HG03460 (cell line): ENCODE data around the gene SYNE1.

Source experiments
- ATAC-seq: cut with Tn5 transposase; IDR thresholded peaks from one replicate; pipeline ENCODE4 v1.9.1; 2021; ENCODE audit not compliant: unreplicated experiment

The SYNE1 gene

GRCh38 chr6:152296648-152297376, 340.4 kb downstream of the SYNE1 start:
- ATAC-seq = no peak

- no peak for ATAC-seq
Measured at GRCh38 chr6:152295920-152296319, 341.2 kb downstream of the SYNE1 start.

GRCh38 chr6:152295346-152295745, 341.8 kb downstream of the SYNE1 start:
- no peak for ATAC-seq

- ATAC-seq = no peak
Measured at GRCh38 chr6:152293404-152293803, 343.8 kb downstream of the SYNE1 start.

- no peak for ATAC-seq
Measured at GRCh38 chr6:152292555-152292954, 344.6 kb downstream of the SYNE1 start.

GRCh38 chr6:152290693-152291092, 346.5 kb downstream of the SYNE1 start:
- ATAC-seq = no peak

- no peak for ATAC-seq
Measured at GRCh38 chr6:152277826-152278329, 359.3 kb downstream of the SYNE1 start.

- ATAC-seq = no peak
Measured at GRCh38 chr6:152273638-152274037, 363.5 kb downstream of the SYNE1 start.

GRCh38 chr6:152273002-152273401, 364.2 kb downstream of the SYNE1 start:
- no peak for ATAC-seq

GRCh38 chr6:152272486-152272885, 364.7 kb downstream of the SYNE1 start:
- no peak for ATAC-seq

- no peak for ATAC-seq
Measured at GRCh38 chr6:152271776-152272464, 365.2 kb downstream of the SYNE1 start.

- ATAC-seq = no peak
Measured at GRCh38 chr6:152270301-152270925, 366.7 kb downstream of the SYNE1 start.

- no peak for ATAC-seq
Measured at GRCh38 chr6:152268846-152269442, 368.2 kb downstream of the SYNE1 start.

- ATAC-seq = no peak
Measured at GRCh38 chr6:152267967-152268845, 369.0 kb downstream of the SYNE1 start.

GRCh38 chr6:152265651-152266050, 371.5 kb downstream of the SYNE1 start:
- ATAC-seq = no peak

- no peak for ATAC-seq
Measured at GRCh38 chr6:152263582-152263981, 373.6 kb downstream of the SYNE1 start.

- ATAC-seq = no peak
Measured at GRCh38 chr6:152261179-152261578, 376.0 kb downstream of the SYNE1 start.

GRCh38 chr6:152259234-152259633, 377.9 kb downstream of the SYNE1 start:
- no peak for ATAC-seq

- no peak for ATAC-seq
Measured at GRCh38 chr6:152257581-152257980, 379.6 kb downstream of the SYNE1 start.

GRCh38 chr6:152250127-152250526, 387.0 kb downstream of the SYNE1 start:
- no peak for ATAC-seq

GRCh38 chr6:152248980-152249379, 388.2 kb downstream of the SYNE1 start:
- ATAC-seq = no peak
